Endothelial cell of umbilical vein (primary cell): ENCODE data around the gene KCNH1. TPM values are rescaled to one million over a fixed set of nuclear protein-coding genes. Genes with fewer than 3 reads are reported as not detected.

Experiments used
- BruUV-seq: library from RNA; stranded (reverse); fragments of 400-500 nt; replicated peaks from 2 replicates; lab custom pipeline; 2021; lab: Mats Ljungman, UMichigan
- CTCF ChIA-PET: fragments of 300-600, 350-600 bp; sonication (Branson Sonifier 250); formaldehyde crosslinking; loops from one replicate; lab custom pipeline; 2021; ENCODE audit warnings: antibody characterized with exemption, inconsistent platforms; lab: Charles Lee
- POLR2A ChIA-PET: fragments of 300-600, 350-600 bp; sonication (Branson Sonifier 250); formaldehyde crosslinking; loops from one replicate; lab custom pipeline; 2021; ENCODE audit warnings: antibody characterized with exemption, inconsistent platforms; lab: Charles Lee
- DNase-seq: peaks from one replicate; pipeline ENCODE4 v3.0.0-alpha.2; 2011; ENCODE audit warnings: low read depth, low spot score
- FAIRE-seq: peaks from 2 replicates; lab custom pipeline; 2011; peaks lifted over from hg19 to GRCh38; lab: Jason Lieb, UNC
- H2AFZ ChIP-seq: 2 replicates; pipeline ENCODE4 v1.6.0; 2012; ENCODE audit warnings: low read depth, low read length, control low read depth, inconsistent platforms
- H3K27ac ChIP-seq: 2 replicates; pipeline ENCODE4 v1.5.1; 2011; ENCODE audit warnings: low read depth, mild to moderate bottlenecking, control low read depth, low read length, moderate library complexity; ENCODE audit not compliant: insufficient read depth
- H3K27me3 ChIP-seq, 2 experiments: 2 replicates each; pipeline versions ENCODE4 v1.6.0 to v1.6.1; 2011; ENCODE audit warnings: low read length in 2 of 2, mixed read lengths in 1 of 2; ENCODE audit not compliant: control insufficient read depth in 2 of 2, insufficient read depth in 2 of 2
- H3K36me3 ChIP-seq, 2 experiments: 2 replicates in 1 of 2; 3 replicates in 1 of 2; pipeline ENCODE4 v1.5.1; 2011; ENCODE audit warnings: low read length in 2 of 2, mild to moderate bottlenecking in 1 of 2, moderate library complexity in 1 of 2; ENCODE audit not compliant: control insufficient read depth in 2 of 2, insufficient read depth in 2 of 2; ENCODE audit errors: extremely low read depth in 1 of 2
- H3K4me1 ChIP-seq: 3 replicates; pipeline ENCODE4 v1.5.1; 2011; ENCODE audit warnings: mild to moderate bottlenecking, low read length; ENCODE audit not compliant: control insufficient read depth, insufficient read depth; ENCODE audit errors: extremely low read depth
- H3K4me2 ChIP-seq: 2 replicates; pipeline ENCODE4 v1.6.1; 2011; ENCODE audit warnings: low read length, control low read depth, mixed read lengths; ENCODE audit not compliant: insufficient read depth
- H3K4me3 ChIP-seq, 3 experiments: fragments of 200-600 bp in 1 of 3; sonication (generic), shearing (Covaris generic) in 1 of 3; replicated peaks in 1 of 3; 2 replicates each; pipeline ENCODE4 v1.5.1; 2011 to 2016; ENCODE audit warnings: control low read depth in 3 of 3, low read length in 3 of 3, mild to moderate bottlenecking in 2 of 3, inconsistent platforms in 1 of 3, low read depth in 1 of 3, moderate library complexity in 1 of 3; ENCODE audit not compliant: insufficient read depth in 1 of 3
- H3K79me2 ChIP-seq: 2 replicates; pipeline ENCODE4 v1.6.0; 2012; ENCODE audit warnings: low read length, inconsistent platforms; ENCODE audit not compliant: control insufficient read depth, insufficient read depth
- H3K9ac ChIP-seq: replicated peaks from 2 replicates; pipeline ENCODE3; 2011; ENCODE audit warnings: low read length, control low read depth; ENCODE audit not compliant: insufficient read depth; ENCODE audit errors: extremely low read depth
- H3K9me1 ChIP-seq: replicated peaks from 3 replicates; pipeline ENCODE4 v1.6.0; 2011; ENCODE audit warnings: mild to moderate bottlenecking, low read length; ENCODE audit not compliant: control insufficient read depth, insufficient read depth; ENCODE audit errors: extremely low read depth
- H3K9me3 ChIP-seq: replicated peaks from 2 replicates; pipeline ENCODE4 v1.5.1; 2012; ENCODE audit warnings: low read length, inconsistent platforms; ENCODE audit not compliant: control insufficient read depth, insufficient read depth
- H4K20me1 ChIP-seq: replicated peaks from 2 replicates; pipeline ENCODE3; 2011; ENCODE audit warnings: mild to moderate bottlenecking, low read length; ENCODE audit not compliant: control insufficient read depth, insufficient read depth; ENCODE audit errors: extremely low read depth
- EZH2 ChIP-seq: IDR thresholded peaks from 2 replicates; pipeline ENCODE4 v1.6.1; 2012; ENCODE audit warnings: borderline replicate concordance, low read depth, mild to moderate bottlenecking, moderate library complexity, low read length, inconsistent platforms; ENCODE audit not compliant: severe bottlenecking
- FOS ChIP-seq: IDR thresholded peaks from 2 replicates; pipeline ENCODE4 v1.6.1; 2011; ENCODE audit warnings: mild to moderate bottlenecking, low read length, moderate library complexity, borderline replicate concordance; ENCODE audit not compliant: insufficient read depth
- GATA2 ChIP-seq: IDR thresholded peaks from 2 replicates; pipeline ENCODE4 v1.7.0; 2011; ENCODE audit warnings: low read depth, mild to moderate bottlenecking, moderate library complexity, mixed read lengths, low read length; ENCODE audit not compliant: insufficient read length, insufficient read depth
- JUN ChIP-seq: IDR thresholded peaks from 2 replicates; pipeline ENCODE4 v1.6.1; 2011; ENCODE audit warnings: borderline replicate concordance, low read depth; ENCODE audit not compliant: insufficient read length, insufficient read depth
- MYC ChIP-seq: IDR thresholded peaks from one replicate; pipeline ENCODE4 v1.6.1; 2011; ENCODE audit warnings: mild to moderate bottlenecking, low read depth, low read length
- POLR2A ChIP-seq: IDR thresholded peaks from 2 replicates; pipeline ENCODE4 v1.6.1; 2012; ENCODE audit warnings: low read depth, mild to moderate bottlenecking, control low read depth, low read length
- POLR2AphosphoS5 ChIP-seq: IDR thresholded peaks from 2 replicates; pipeline ENCODE4 v1.6.1; 2012; ENCODE audit warnings: low read depth, mild to moderate bottlenecking, control low read depth, low read length, moderate library complexity; ENCODE audit not compliant: insufficient read depth
- dilution Hi-C: fragments of 300-500 bp; cut with MboI; formaldehyde crosslinking; loops from one replicate; pipeline ENCODE4 v1.15.0; 2019; ENCODE audit warnings: low sequenced_read_pairs; ENCODE audit not compliant: extremely low pct_ligation_motif_present
- intact Hi-C: fragments of 100-400 bp; cut with micrococcal nuclease; formaldehyde crosslinking; loops from one replicate; pipeline ENCODE4 v1.10.0; 2022
- polyA plus RNA-seq, 4 experiments: library from polyadenylated mRNA; depleted of rRNA in 3 of 4; stranded (reverse) in 3 of 4; unstranded in 1 of 4; fragments of >200 nt; gene quantifications; 2 replicates each; pipeline versions ENCODE4 v1.2.1 to v1.2.3, GENCODE V29; 2011 to 2012; ENCODE audit warnings: missing spikeins in 1 of 4
- total RNA-seq: library from RNA; stranded (reverse); gene quantifications from 2 replicates; pipeline ENCODE4 v1.2.3, GENCODE V29; 2021
- TF ChIP-seq, protein P1 (sequence below): IDR thresholded peaks from 2 replicates; pipeline ENCODE4 v1.6.1; 2011; ENCODE audit not compliant: insufficient read depth, insufficient read length
- TF ChIP-seq, protein P2 (sequence below), 2 donors: IDR thresholded peaks; 1 replicate in 1 of 2; 2 replicates in 1 of 2; pipeline ENCODE4 v1.5.1; 2011; ENCODE audit warnings: low read length in 2 of 2, mild to moderate bottlenecking in 2 of 2, moderate library complexity in 2 of 2, control low read depth in 1 of 2, inconsistent platforms in 1 of 2, low read depth in 1 of 2; ENCODE audit not compliant: insufficient read depth in 1 of 2; ENCODE audit errors: extremely low read depth in 1 of 2

KCNH1 gene
- total and polyA plus RNA-seq, 2 donors (not counting 3 experiments of a cell fraction or from before 2014, with no cell fraction given) = not detected

GRCh38 chr1:210905365-210905904 lies 228.5 kb downstream of the KCNH1 start:
- Histone ChIP-seq H3K4me3 (no peak overlapping the region), H3K4me1 (no peaks in the 10 kb centered on the region), H3K79me2 (no peaks in the 10 kb centered on the region), H2AFZ (no peak overlapping the region), H3K9me1 (no peaks in the 10 kb centered on the region), H3K27me3 (no peaks in the 10 kb centered on the region), H3K36me3 (no peaks in the 10 kb centered on the region), H4K20me1 (no peaks in the 10 kb centered on the region), H3K27ac (no peak overlapping the region), H3K9me3 (peaks cover 7% of the 10 kb centered on the region), H3K9ac (no peak overlapping the region), H3K4me2 (no peak overlapping the region)
- POLR2A ChIA-PET = no interaction called here
- dilution Hi-C loops = no loop called here
- TF ChIP-seq EZH2 = no peak
- TF ChIP-seq FOS = no peak
- TF ChIP-seq, protein P1, sequence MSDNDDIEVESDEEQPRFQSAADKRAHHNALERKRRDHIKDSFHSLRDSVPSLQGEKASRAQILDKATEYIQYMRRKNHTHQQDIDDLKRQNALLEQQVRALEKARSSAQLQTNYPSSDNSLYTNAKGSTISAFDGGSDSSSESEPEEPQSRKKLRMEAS = no peak
- TF ChIP-seq POLR2A = no peak
- TF ChIP-seq GATA2 = no peak
- TF ChIP-seq JUN = no peak
- TF ChIP-seq MYC = no peak
- TF ChIP-seq POLR2AphosphoS5 = no peak
- TF ChIP-seq, protein P2, sequence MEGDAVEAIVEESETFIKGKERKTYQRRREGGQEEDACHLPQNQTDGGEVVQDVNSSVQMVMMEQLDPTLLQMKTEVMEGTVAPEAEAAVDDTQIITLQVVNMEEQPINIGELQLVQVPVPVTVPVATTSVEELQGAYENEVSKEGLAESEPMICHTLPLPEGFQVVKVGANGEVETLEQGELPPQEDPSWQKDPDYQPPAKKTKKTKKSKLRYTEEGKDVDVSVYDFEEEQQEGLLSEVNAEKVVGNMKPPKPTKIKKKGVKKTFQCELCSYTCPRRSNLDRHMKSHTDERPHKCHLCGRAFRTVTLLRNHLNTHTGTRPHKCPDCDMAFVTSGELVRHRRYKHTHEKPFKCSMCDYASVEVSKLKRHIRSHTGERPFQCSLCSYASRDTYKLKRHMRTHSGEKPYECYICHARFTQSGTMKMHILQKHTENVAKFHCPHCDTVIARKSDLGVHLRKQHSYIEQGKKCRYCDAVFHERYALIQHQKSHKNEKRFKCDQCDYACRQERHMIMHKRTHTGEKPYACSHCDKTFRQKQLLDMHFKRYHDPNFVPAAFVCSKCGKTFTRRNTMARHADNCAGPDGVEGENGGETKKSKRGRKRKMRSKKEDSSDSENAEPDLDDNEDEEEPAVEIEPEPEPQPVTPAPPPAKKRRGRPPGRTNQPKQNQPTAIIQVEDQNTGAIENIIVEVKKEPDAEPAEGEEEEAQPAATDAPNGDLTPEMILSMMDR (IDR thresholded peaks at IDR 0.05; ENCODE audit: extremely low read depth in 1 of 2, insufficient read depth in 1 of 2, low read depth in 1 of 2, low read length in 2 of 2) = no peak
- DNase-seq (no peak), FAIRE-seq (no peak)
- no TSS peak for BruUV-seq
- CTCF ChIA-PET = no interaction called here
- intact Hi-C loops = no loop called here
